OCI-LY1 (cell line): Measurements from ENCODE around the gene GALNT18.

Experiments used
- H2AFZ ChIP-seq: fragments of 200-600 bp; sonication (generic), shearing (Covaris generic); 2 replicates; pipeline ENCODE4 v1.6.0; 2014; ENCODE audit warnings: antibody characterized with exemption, mild to moderate bottlenecking, low read length
- H3F3A ChIP-seq: fragments of 200-600 bp; sonication (generic), shearing (Covaris generic); 2 replicates; pipeline ENCODE4 v1.6.0; 2014; ENCODE audit warnings: mild to moderate bottlenecking, antibody characterized with exemption, low read length, moderate library complexity; ENCODE audit not compliant: insufficient read depth
- H3K27ac ChIP-seq: fragments of 200-600 bp; sonication (generic); 2 replicates; pipeline ENCODE4 v1.5.1; 2014; ENCODE audit warnings: low read length, mixed run types, mild to moderate bottlenecking, low read depth; ENCODE audit not compliant: poor library complexity, severe bottlenecking
- H3K27me3 ChIP-seq: fragments of 200-600 bp; sonication (generic); 2 replicates; pipeline ENCODE4 v1.6.0; 2014; ENCODE audit warnings: antibody characterized with exemption, mild to moderate bottlenecking, low read length, moderate library complexity; ENCODE audit not compliant: insufficient read depth
- H3K36me3 ChIP-seq: fragments of 200-600 bp; sonication (generic); 2 replicates; pipeline ENCODE4 v1.6.1; 2014; ENCODE audit warnings: mild to moderate bottlenecking, antibody characterized with exemption, low read length, moderate library complexity, mixed read lengths; ENCODE audit not compliant: insufficient read depth
- H3K4me1 ChIP-seq: fragments of 200-600 bp; sonication (generic); 2 replicates; pipeline ENCODE4 v1.5.1; 2014; ENCODE audit warnings: mild to moderate bottlenecking, low read length, moderate library complexity; ENCODE audit not compliant: insufficient read depth, severe bottlenecking
- H3K4me2 ChIP-seq: fragments of 200-600 bp; sonication (generic), shearing (Covaris generic); 2 replicates; pipeline ENCODE4 v1.6.1; 2014; ENCODE audit warnings: low read length
- H3K4me3 ChIP-seq: fragments of 200-600 bp; sonication (generic); 2 replicates; pipeline ENCODE4 v1.5.1; 2014; ENCODE audit warnings: low read length, low read depth, mild to moderate bottlenecking, mixed read lengths; ENCODE audit not compliant: poor library complexity, severe bottlenecking
- H3K79me2 ChIP-seq: fragments of 200-600 bp; shearing (Covaris generic); 2 replicates; pipeline ENCODE4 v1.6.1; 2016; ENCODE audit warnings: mixed run types, low read length, mixed read lengths; ENCODE audit not compliant: insufficient read depth
- H3K9ac ChIP-seq: fragments of 200-600 bp; sonication (generic), shearing (Covaris generic); 2 replicates; pipeline ENCODE4 v1.6.1; 2014; ENCODE audit warnings: mild to moderate bottlenecking, low read length, mixed read lengths
- H3K9me2 ChIP-seq: fragments of 200-600 bp; sonication (generic), shearing (Covaris generic); 2 replicates; pipeline ENCODE4 v1.6.1; 2014; ENCODE audit warnings: low read depth, mild to moderate bottlenecking, low read length, mixed read lengths
- H3K9me3 ChIP-seq: fragments of 200-600 bp; shearing (Covaris generic); 2 replicates; pipeline ENCODE4 v1.6.1; 2014; ENCODE audit warnings: low read length, mixed read lengths
- H4K20me1 ChIP-seq: fragments of 200-600 bp; sonication (generic), shearing (Covaris generic); 2 replicates; pipeline ENCODE4 v1.6.0; 2016; ENCODE audit warnings: mild to moderate bottlenecking, low read length; ENCODE audit not compliant: insufficient read depth
- EZH2 ChIP-seq: fragments of 200-600 bp; sonication (generic), shearing (Covaris generic); IDR thresholded peaks from 2 replicates; pipeline ENCODE4 v1.8.0; 2017; ENCODE audit warnings: borderline replicate concordance, mixed run types, mild to moderate bottlenecking, antibody characterized with exemption, low read length, moderate library complexity, mixed read lengths
- TF ChIP-seq, protein P1 (sequence below): fragments of 200-600 bp; sonication (generic), shearing (Covaris generic); IDR thresholded peaks from 2 replicates; pipeline ENCODE4 v1.5.1; 2017; ENCODE audit warnings: mild to moderate bottlenecking, antibody characterized with exemption, low read length, moderate library complexity, mixed read lengths

GALNT18 gene

GRCh38 chr11:11446564-11446963, 175.2 kb downstream of the GALNT18 start:
- Histone ChIP-seq H3K27me3 (no peaks in the 10 kb centered on the region), H4K20me1 (no peaks in the 10 kb centered on the region), H3K9me3 (no peaks in the 10 kb centered on the region), H3K27ac (no peak overlapping the region), H3F3A (no peaks in the 10 kb centered on the region), H3K4me2 (no peak overlapping the region), H3K9ac (no peak overlapping the region), H2AFZ (no peak overlapping the region), H3K79me2 (no peaks in the 10 kb centered on the region), H3K36me3 (no peaks in the 10 kb centered on the region), H3K9me2 (no peaks in the 10 kb centered on the region), H3K4me3 (no peak overlapping the region), H3K4me1 (no peaks in the 10 kb centered on the region)
- TF ChIP-seq EZH2, result no peak
- TF ChIP-seq, protein P1, sequence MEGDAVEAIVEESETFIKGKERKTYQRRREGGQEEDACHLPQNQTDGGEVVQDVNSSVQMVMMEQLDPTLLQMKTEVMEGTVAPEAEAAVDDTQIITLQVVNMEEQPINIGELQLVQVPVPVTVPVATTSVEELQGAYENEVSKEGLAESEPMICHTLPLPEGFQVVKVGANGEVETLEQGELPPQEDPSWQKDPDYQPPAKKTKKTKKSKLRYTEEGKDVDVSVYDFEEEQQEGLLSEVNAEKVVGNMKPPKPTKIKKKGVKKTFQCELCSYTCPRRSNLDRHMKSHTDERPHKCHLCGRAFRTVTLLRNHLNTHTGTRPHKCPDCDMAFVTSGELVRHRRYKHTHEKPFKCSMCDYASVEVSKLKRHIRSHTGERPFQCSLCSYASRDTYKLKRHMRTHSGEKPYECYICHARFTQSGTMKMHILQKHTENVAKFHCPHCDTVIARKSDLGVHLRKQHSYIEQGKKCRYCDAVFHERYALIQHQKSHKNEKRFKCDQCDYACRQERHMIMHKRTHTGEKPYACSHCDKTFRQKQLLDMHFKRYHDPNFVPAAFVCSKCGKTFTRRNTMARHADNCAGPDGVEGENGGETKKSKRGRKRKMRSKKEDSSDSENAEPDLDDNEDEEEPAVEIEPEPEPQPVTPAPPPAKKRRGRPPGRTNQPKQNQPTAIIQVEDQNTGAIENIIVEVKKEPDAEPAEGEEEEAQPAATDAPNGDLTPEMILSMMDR, result no peak

- no peaks in the 10 kb centered on the region for H3K79me2 ChIP-seq
- H3K9me3 ChIP-seq, result no peaks in the 10 kb centered on the region
- H3K9ac ChIP-seq, result no peak overlapping the region
- H3K4me2 ChIP-seq, result no peak overlapping the region
- TF ChIP-seq, protein P1, result no peak
- TF ChIP-seq EZH2, result no peak
- H3K4me1 ChIP-seq, result no peaks in the 10 kb centered on the region
- no peaks in the 10 kb centered on the region for H3K36me3 ChIP-seq
- H3K4me3 ChIP-seq, result no peak overlapping the region
- H3K27ac ChIP-seq, result no peak overlapping the region
- no peaks in the 10 kb centered on the region for H3F3A ChIP-seq
- H4K20me1 ChIP-seq, result no peaks in the 10 kb centered on the region
- no peak overlapping the region for H2AFZ ChIP-seq
- no peaks in the 10 kb centered on the region for H3K27me3 ChIP-seq
- no peaks in the 10 kb centered on the region for H3K9me2 ChIP-seq
Measured at GRCh38 chr11:11445441-11446185, 176.2 kb downstream of the GALNT18 start.

GRCh38 chr11:11444804-11445131, 177.0 kb downstream of the GALNT18 start:
- H3K9me2 ChIP-seq, result no peaks in the 10 kb centered on the region
- no peaks in the 10 kb centered on the region for H3K9me3 ChIP-seq
- no peaks in the 10 kb centered on the region for H4K20me1 ChIP-seq
- no peak for TF ChIP-seq EZH2
- TF ChIP-seq, protein P1, result no peak
- H3K79me2 ChIP-seq, result no peaks in the 10 kb centered on the region
- H3K27me3 ChIP-seq, result no peaks in the 10 kb centered on the region
- H3K4me1 ChIP-seq, result no peaks in the 10 kb centered on the region
- no peak overlapping the region for H3K4me3 ChIP-seq
- no peaks in the 10 kb centered on the region for H3F3A ChIP-seq
- no peak overlapping the region for H3K9ac ChIP-seq
- H3K27ac ChIP-seq, result no peak overlapping the region
- H2AFZ ChIP-seq, result no peak overlapping the region
- no peak overlapping the region for H3K4me2 ChIP-seq
- H3K36me3 ChIP-seq, result no peaks in the 10 kb centered on the region
